Cardiac fibroblast (primary cell): ENCODE measurements around the gene PPP2R3B.

Source experiments
- DNase-seq, 2 donors: peaks; one replicate each; pipeline versions ENCODE4 v3.0.0 to v3.0.0-alpha.2; 2010; ENCODE audit warnings: low read depth in 2 of 2
- H3K4me3 ChIP-seq, 2 donors: replicated peaks in 1 of 2; 1 replicate in 1 of 2; 2 replicates in 1 of 2; pipeline ENCODE4 v1.5.1; 2011; ENCODE audit warnings: low read depth in 2 of 2, low read length in 2 of 2, mild to moderate bottlenecking in 2 of 2, moderate library complexity in 1 of 2
- CTCF ChIP-seq: IDR thresholded peaks from one replicate; pipeline ENCODE4 v1.5.1; 2011; ENCODE audit warnings: low read depth, mild to moderate bottlenecking, low read length, inconsistent platforms

Gene PPP2R3B

DNA sequence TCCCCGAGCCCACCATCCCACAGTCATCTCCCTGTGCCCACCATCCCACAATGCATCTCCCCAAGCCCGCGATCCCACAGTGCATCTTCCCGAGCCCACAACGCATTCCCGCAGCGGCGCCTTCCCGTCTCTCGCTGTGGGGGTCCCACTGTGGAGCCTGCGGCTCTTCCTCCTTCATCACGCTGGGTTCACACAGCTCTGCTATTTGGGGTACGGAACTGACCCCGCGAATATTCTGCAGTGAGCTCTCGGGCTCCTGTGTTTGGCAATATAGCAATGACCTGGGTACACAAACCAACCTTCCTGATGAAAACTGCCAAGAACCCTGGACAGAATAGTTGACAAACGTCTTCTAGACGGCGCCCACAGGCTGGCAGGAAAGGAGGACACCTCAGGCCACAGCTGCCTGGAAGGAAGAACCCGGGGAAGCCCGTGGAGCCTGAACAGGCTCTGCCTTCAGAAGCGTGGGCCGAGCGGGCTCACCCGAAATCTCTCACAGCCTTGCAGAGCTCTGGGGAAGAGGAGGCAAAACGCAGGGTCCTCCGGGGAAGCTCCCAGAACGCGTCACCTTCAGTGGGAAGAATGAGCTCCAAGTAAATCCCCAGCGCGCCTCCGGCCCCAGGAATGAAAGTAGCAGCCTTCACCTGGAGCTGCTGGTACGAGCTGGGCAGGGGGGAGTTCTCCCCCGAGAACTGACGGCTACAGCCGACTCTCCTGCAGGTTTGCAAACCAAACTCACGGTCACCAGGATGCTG, 22.9 kb downstream of the PPP2R3B start:
- TF ChIP-seq CTCF, result no peak
- DNase-seq, result no peak

GRCh38 chrX:362937-363620, 23.6 kb downstream of the PPP2R3B start:
- no peak for DNase-seq
- no peak for TF ChIP-seq CTCF

More for the DNA sequence above, 22.9 kb downstream of the PPP2R3B start:
- no peak overlapping the region for H3K4me3 ChIP-seq

DNA sequence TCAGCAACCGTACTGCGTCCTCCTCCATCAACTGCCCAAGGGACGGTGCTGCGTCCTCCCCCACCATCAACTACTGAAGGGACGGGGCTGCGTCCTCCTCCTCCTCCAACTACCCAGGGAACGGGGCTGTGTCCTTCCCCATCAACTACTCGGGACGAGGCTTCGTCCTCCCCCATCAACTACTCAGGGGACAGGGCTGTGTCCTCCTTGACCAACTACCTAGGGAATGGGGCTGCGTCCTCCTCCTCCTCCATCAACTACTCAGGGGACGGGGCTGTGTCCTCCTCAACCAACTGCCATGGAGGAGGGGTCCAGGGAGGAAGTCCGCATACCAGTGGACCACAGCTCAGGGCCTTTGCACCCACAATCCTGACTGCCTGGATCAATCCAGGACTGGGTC, 24.4 kb downstream of the PPP2R3B start:
- no peak for DNase-seq
- no peak overlapping the region for H3K4me3 ChIP-seq
- no peak for TF ChIP-seq CTCF

More at GRCh38 chrX:362937-363620, 23.6 kb downstream of the PPP2R3B start:
- no peak overlapping the region for H3K4me3 ChIP-seq

- TF ChIP-seq CTCF, result no peak
- no peak for DNase-seq
- H3K4me3 ChIP-seq, result no peak overlapping the region
These were observed 25.2 kb downstream of the PPP2R3B start for GRCh38 chrX:361231-362145.

DNA sequence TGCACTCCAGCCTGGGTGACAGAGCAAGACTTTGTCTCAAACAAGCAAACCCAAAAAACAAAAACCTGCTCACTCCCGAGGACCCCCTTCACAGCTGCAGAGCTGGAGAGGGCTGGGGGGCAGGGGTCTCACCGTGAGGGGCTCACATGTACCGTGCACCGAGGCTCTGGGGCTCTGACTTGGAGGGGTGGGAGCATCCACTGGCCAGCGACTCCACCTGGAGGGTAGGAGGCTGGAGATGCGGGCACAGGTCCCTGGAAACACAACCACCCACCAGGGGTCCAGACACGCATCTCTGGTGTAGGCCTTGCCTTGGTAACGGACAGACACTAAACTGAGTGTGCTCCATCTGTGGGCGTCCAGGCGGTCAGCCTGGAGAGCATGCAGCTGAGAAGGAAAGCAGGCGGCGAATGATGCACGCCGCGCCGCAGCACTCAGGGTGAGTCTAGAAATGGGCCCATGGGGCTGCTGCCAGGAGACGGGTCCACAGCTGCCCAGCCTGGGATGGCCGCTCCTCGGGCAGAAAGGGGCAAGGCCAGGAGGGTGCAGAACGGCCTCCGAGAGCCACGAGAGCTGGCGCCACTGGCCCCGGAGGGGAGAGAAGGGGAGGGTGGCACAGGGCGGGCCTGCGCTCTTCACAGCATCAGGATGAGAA, 26.1 kb downstream of the PPP2R3B start:
- H3K4me3 ChIP-seq, result no peak overlapping the region
- no peak for DNase-seq
- TF ChIP-seq CTCF, result no peak

GRCh38 chrX:358651-359143, 28.0 kb downstream of the PPP2R3B start:
- DNase-seq, result no peak
- H3K4me3 ChIP-seq, result no peak overlapping the region
- no peak for TF ChIP-seq CTCF
